ENCODE data around the gene LCP1. TPM values are rescaled to one million over a fixed set of nuclear protein-coding genes. Genes with fewer than 3 reads are reported as not detected.

LCP1 gene
- total RNA-seq, 2 donors from 2014 or later, result 58.1 to 177 TPM

- DNase-seq (ENCODE audit: low spot score), result no peak
- no peaks in the 10 kb centered on the region for H3K27me3 ChIP-seq (replicated peaks; ENCODE audit: insufficient read depth)
- H3K4me1 ChIP-seq (replicated peaks), result no peaks in the 10 kb centered on the region
- H3K9me3 ChIP-seq, result no peaks in the 10 kb centered on the region
- no peak overlapping the region for H3K4me3 ChIP-seq
- intact Hi-C loops (cut with DNase I), result no loop called here
- WGBS, result 38% methylated on average over 4 of the region's 4 CpGs
- TF ChIP-seq CTCF (IDR thresholded peaks at IDR 0.05), result no peak
- no peak for TF ChIP-seq POLR2AphosphoS5 (IDR thresholded peaks at IDR 0.05)
- no peak for TF ChIP-seq POLR2A (IDR thresholded peaks at IDR 0.05)
- no peaks in the 10 kb centered on the region for H3K36me3 ChIP-seq
- H3K27ac ChIP-seq, result no peak overlapping the region
These were observed 75.1 kb downstream of the LCP1 start for GRCh38 chr13:46106839-46107371.

- H3K4me3 ChIP-seq, result no peak within 1 kb of the TSS
- no peak within 1 kb of the TSS for H3K27ac ChIP-seq
- H3K9me3 ChIP-seq, result no peaks in the 10 kb centered on the region
- no peaks in the 10 kb centered on the region for H3K27me3 ChIP-seq (replicated peaks; ENCODE audit: insufficient read depth)
- WGBS, result 88% methylated on average over 4 of the region's 4 CpGs
- DNase-seq (ENCODE audit: low spot score), result no peak
- TF ChIP-seq POLR2A (IDR thresholded peaks at IDR 0.05) (no peak), CTCF (IDR thresholded peaks at IDR 0.05) (no peak), POLR2AphosphoS5 (IDR thresholded peaks at IDR 0.05) (no peak)
- H3K36me3 ChIP-seq, result no peaks in the 10 kb centered on the region
- intact Hi-C loops (cut with DNase I), result no loop called here
- H3K4me1 ChIP-seq (replicated peaks), result no peaks in the 10 kb centered on the region
These were observed 77.1 kb downstream of the LCP1 start, which contains the start of gene CPB2 for GRCh38 chr13:46104868-46105267. Gene CPB2 (minus strand): TSS chr13:46105033. CDS start chr13:46105009, 24 bp downstream.

GRCh38 chr13:46103037-46103436, 78.9 kb downstream of the LCP1 start:
- intact Hi-C loops (cut with DNase I), result no loop called here
- DNase-seq (ENCODE audit: low spot score), result no peak
- Histone ChIP-seq H3K36me3 (no peaks in the 10 kb centered on the region), H3K4me3 (no peak overlapping the region), H3K4me1 (replicated peaks) (no peaks in the 10 kb centered on the region), H3K9me3 (no peaks in the 10 kb centered on the region), H3K27me3 (replicated peaks; ENCODE audit: insufficient read depth) (no peaks in the 10 kb centered on the region), H3K27ac (no peak overlapping the region)
- 94% methylated on average over 7 of the region's 7 CpGs for WGBS
- no peak for TF ChIP-seq CTCF (IDR thresholded peaks at IDR 0.05)
- no peak for TF ChIP-seq POLR2AphosphoS5 (IDR thresholded peaks at IDR 0.05)
- TF ChIP-seq POLR2A (IDR thresholded peaks at IDR 0.05), result no peak

GRCh38 chr13:46102255-46102605, 79.7 kb downstream of the LCP1 start:
- Histone ChIP-seq H3K27me3 (replicated peaks; ENCODE audit: insufficient read depth) (no peaks in the 10 kb centered on the region), H3K27ac (no peak overlapping the region), H3K4me3 (no peak overlapping the region), H3K36me3 (no peaks in the 10 kb centered on the region), H3K9me3 (no peaks in the 10 kb centered on the region), H3K4me1 (replicated peaks) (no peaks in the 10 kb centered on the region)
- TF ChIP-seq CTCF (IDR thresholded peaks at IDR 0.05), result no peak
- TF ChIP-seq POLR2AphosphoS5 (IDR thresholded peaks at IDR 0.05), result peak; percentile 9
- no peak for TF ChIP-seq POLR2A (IDR thresholded peaks at IDR 0.05)
- no peak for DNase-seq (ENCODE audit: low spot score)
- intact Hi-C loops (cut with DNase I), result no loop called here

- TF ChIP-seq POLR2A (IDR thresholded peaks at IDR 0.05), result no peak
- TF ChIP-seq POLR2AphosphoS5 (IDR thresholded peaks at IDR 0.05), result no peak
- no peak for TF ChIP-seq CTCF (IDR thresholded peaks at IDR 0.05)
- intact Hi-C loops (cut with DNase I), result no loop called here
- H3K4me1 ChIP-seq (replicated peaks), result no peaks in the 10 kb centered on the region
These were observed 80.3 kb downstream of the LCP1 start for GRCh38 chr13:46101484-46102254.

More at GRCh38 chr13:46101484-46102254, 80.3 kb downstream of the LCP1 start:
- no peak for DNase-seq (ENCODE audit: low spot score)
- H3K27me3 ChIP-seq (replicated peaks; ENCODE audit: insufficient read depth), result no peaks in the 10 kb centered on the region
- WGBS, result 81% methylated on average over 8 of the region's 8 CpGs
- H3K4me3 ChIP-seq, result no peak overlapping the region
- H3K27ac ChIP-seq, result no peak overlapping the region
- H3K36me3 ChIP-seq, result no peaks in the 10 kb centered on the region
- no peaks in the 10 kb centered on the region for H3K9me3 ChIP-seq

Data from prostate gland (tissue), 2 donors.